GM04504 (cell line): Measurements from ENCODE around the gene WLS.
"Not testable (repeated sequence)": the region's sequence is repeated elsewhere in the genome, so short reads cannot be mapped to it uniquely, and the experiment has no call there.

Source experiments
- DNase-seq: peaks from one replicate; pipeline ENCODE4 v3.0.0-alpha.2; 2012; ENCODE audit warnings: low read depth

WLS gene

GRCh38 chr1:68198752-68199151 is 33.6 kb downstream of the WLS start:
- no peak for DNase-seq

GRCh38 chr1:68197891-68198290 is 34.4 kb downstream of the WLS start:
- no peak for DNase-seq

GRCh38 chr1:68197461-68197860 is 34.9 kb downstream of the WLS start:
- no peak for DNase-seq

GRCh38 chr1:68196676-68197075 is 35.6 kb downstream of the WLS start:
- no peak for DNase-seq

- no peak for DNase-seq
These were observed 40.6 kb downstream of the WLS start for GRCh38 chr1:68191717-68192116.

GRCh38 chr1:68188644-68189340 is 43.5 kb downstream of the WLS start:
- no peak for DNase-seq

- DNase-seq = no peak
These were observed 44.2 kb downstream of the WLS start for GRCh38 chr1:68188060-68188538.

GRCh38 chr1:68185743-68186142 is 46.6 kb downstream of the WLS start:
- DNase-seq = no peak

- no peak for DNase-seq
These were observed 48.4 kb downstream of the WLS start for GRCh38 chr1:68183895-68184294.

GRCh38 chr1:68181165-68181556 is 51.2 kb downstream of the WLS start:
- no peak for DNase-seq

- DNase-seq = no peak
These were observed 51.7 kb downstream of the WLS start for GRCh38 chr1:68180441-68181164.

GRCh38 chr1:68178821-68179490 is 53.4 kb downstream of the WLS start:
- DNase-seq = no peak

GRCh38 chr1:68175621-68176398 is 56.5 kb downstream of the WLS start:
- no peak for DNase-seq

GRCh38 chr1:68174738-68175113 is 57.6 kb downstream of the WLS start:
- DNase-seq = no peak

- peak; percentile 74 for DNase-seq
These were observed 58.2 kb downstream of the WLS start for GRCh38 chr1:68173936-68174737.

- DNase-seq = no peak
These were observed 58.9 kb downstream of the WLS start for GRCh38 chr1:68173283-68173935.

- not testable (repeated sequence) for DNase-seq
These were observed 60.5 kb downstream of the WLS start for GRCh38 chr1:68171795-68172194.

- no peak for DNase-seq
These were observed 63.7 kb downstream of the WLS start for GRCh38 chr1:68168545-68169171.

GRCh38 chr1:68167211-68167610 is 65.1 kb downstream of the WLS start:
- DNase-seq = no peak

GRCh38 chr1:68166348-68166747 is 66.0 kb downstream of the WLS start:
- DNase-seq = no peak
